ENCODE results near the gene ICAM4.

DNA sequence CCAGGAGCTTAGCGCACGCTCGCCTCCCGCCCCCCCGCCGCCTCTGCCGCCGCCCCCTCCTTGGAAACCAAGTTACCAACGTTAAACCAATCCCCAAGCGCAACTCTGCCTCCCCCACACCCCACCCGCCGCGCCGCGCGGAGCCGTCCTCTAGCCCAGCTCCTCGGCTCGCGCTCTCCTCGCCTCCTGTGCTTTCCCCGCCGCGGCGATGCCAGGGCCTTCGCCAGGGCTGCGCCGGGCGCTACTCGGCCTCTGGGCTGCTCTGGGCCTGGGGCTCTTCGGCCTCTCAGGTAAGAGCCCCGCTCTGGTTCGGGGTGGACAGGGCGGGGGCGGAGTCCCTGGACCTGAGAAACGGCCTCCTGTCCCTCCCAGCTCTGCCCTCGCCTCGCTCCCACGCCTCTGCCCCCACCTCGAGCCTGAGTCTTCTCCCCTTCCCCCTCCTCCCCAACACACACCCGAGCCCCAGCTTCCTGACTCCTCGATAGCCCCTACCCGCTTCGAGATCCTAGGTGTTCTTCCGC is 3.1 kb downstream of the ICAM4 start, which contains the start of gene ICAM5:
- TF ChIP-seq, protein P1, sequence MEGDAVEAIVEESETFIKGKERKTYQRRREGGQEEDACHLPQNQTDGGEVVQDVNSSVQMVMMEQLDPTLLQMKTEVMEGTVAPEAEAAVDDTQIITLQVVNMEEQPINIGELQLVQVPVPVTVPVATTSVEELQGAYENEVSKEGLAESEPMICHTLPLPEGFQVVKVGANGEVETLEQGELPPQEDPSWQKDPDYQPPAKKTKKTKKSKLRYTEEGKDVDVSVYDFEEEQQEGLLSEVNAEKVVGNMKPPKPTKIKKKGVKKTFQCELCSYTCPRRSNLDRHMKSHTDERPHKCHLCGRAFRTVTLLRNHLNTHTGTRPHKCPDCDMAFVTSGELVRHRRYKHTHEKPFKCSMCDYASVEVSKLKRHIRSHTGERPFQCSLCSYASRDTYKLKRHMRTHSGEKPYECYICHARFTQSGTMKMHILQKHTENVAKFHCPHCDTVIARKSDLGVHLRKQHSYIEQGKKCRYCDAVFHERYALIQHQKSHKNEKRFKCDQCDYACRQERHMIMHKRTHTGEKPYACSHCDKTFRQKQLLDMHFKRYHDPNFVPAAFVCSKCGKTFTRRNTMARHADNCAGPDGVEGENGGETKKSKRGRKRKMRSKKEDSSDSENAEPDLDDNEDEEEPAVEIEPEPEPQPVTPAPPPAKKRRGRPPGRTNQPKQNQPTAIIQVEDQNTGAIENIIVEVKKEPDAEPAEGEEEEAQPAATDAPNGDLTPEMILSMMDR (IDR thresholded peaks at IDR 0.05) = no peak
- TF ChIP-seq POLR2A (IDR thresholded peaks at IDR 0.05) = no peak

Data from Peyer's patch (tissue), 4 donors.